Fibroblast of pulmonary artery (primary cell): ENCODE measurements around the gene IZUMO3.
"Not testable (repeated sequence)": the region's sequence is repeated elsewhere in the genome, so short reads cannot be mapped to it uniquely, and the experiment has no call there.

ENCODE experiments used
- DNase-seq: peaks from one replicate; pipeline ENCODE4 v3.0.0-alpha.2; 2010; ENCODE audit warnings: low read depth
- H3K4me3 ChIP-seq: replicated peaks from 2 replicates; pipeline ENCODE4 v1.5.1; 2011; ENCODE audit warnings: low read depth, mild to moderate bottlenecking, control low read depth, low read length, moderate library complexity
- CTCF ChIP-seq: IDR thresholded peaks from 2 replicates; pipeline ENCODE4 v1.5.1; 2011; ENCODE audit warnings: mild to moderate bottlenecking, control low read depth, low read length, inconsistent platforms; ENCODE audit errors: missing control alignments

Gene IZUMO3

GRCh38 chr9:24545847-24546522 is at the start of gene IZUMO3:
Gene IZUMO3, minus strand, starts transcription at chr9:24545897. Its CDS starts 248 bp downstream, at chr9:24545649.
- TF ChIP-seq CTCF = no peak
- DNase-seq = no peak
- no peak within 1 kb of the TSS for H3K4me3 ChIP-seq

- no peak for DNase-seq
- H3K4me3 ChIP-seq = no peak overlapping the region
- TF ChIP-seq CTCF = no peak
Measured at GRCh38 chr9:24594234-24594850, 48.6 kb upstream of the IZUMO3 start.

- no peak for DNase-seq
- no peak overlapping the region for H3K4me3 ChIP-seq
- no peak for TF ChIP-seq CTCF
Measured at GRCh38 chr9:24590432-24590831, 44.7 kb upstream of the IZUMO3 start.

- no peak overlapping the region for H3K4me3 ChIP-seq
- TF ChIP-seq CTCF = no peak
- DNase-seq = no peak
Measured at GRCh38 chr9:24587883-24588282, 42.2 kb upstream of the IZUMO3 start.

GRCh38 chr9:24582146-24583126 is 36.7 kb upstream of the IZUMO3 start:
- TF ChIP-seq CTCF = no peak
- DNase-seq = no peak
- no peak overlapping the region for H3K4me3 ChIP-seq

- DNase-seq, H3K4me3 ChIP-seq: not testable (repeated sequence)
Measured at GRCh38 chr9:24580005-24580404, 34.3 kb upstream of the IZUMO3 start.

- no peak for TF ChIP-seq CTCF
- DNase-seq = no peak
- H3K4me3 ChIP-seq = no peak overlapping the region
Measured at GRCh38 chr9:24572406-24572805, 26.7 kb upstream of the IZUMO3 start.
